SU-DHL-6 (cell line): ENCODE results near the gene GYG1.

Experiments used
- H2AFZ ChIP-seq: fragments of 200-600 bp; sonication (generic); 2 replicates; pipeline ENCODE4 v1.6.1; 2014; ENCODE audit warnings: low read depth, mild to moderate bottlenecking, moderate library complexity, mixed read lengths, antibody characterized with exemption, low read length; ENCODE audit not compliant: severe bottlenecking
- H3F3A ChIP-seq: fragments of 200-600 bp; shearing (Covaris generic); 2 replicates; pipeline ENCODE4 v1.6.0; 2016; ENCODE audit warnings: antibody characterized with exemption, mild to moderate bottlenecking; ENCODE audit not compliant: insufficient read depth
- H3K27ac ChIP-seq: fragments of 200-600 bp; sonication (generic); 2 replicates; pipeline ENCODE4 v1.5.1; 2016; ENCODE audit warnings: low read depth, mild to moderate bottlenecking, low read length, moderate library complexity, mixed read lengths
- H3K27me3 ChIP-seq: fragments of 200-600 bp; sonication (generic), shearing (Covaris generic); 2 replicates; pipeline ENCODE4 v1.6.0; 2014; ENCODE audit warnings: mild to moderate bottlenecking, low read length
- H3K36me3 ChIP-seq: fragments of 200-600 bp; sonication (generic); 2 replicates; pipeline ENCODE4 v1.6.1; 2014; ENCODE audit warnings: mild to moderate bottlenecking, low read length, mixed read lengths
- H3K4me2 ChIP-seq: fragments of 300-600, 200-600 bp; shearing (Covaris generic), sonication (generic); 2 replicates; pipeline ENCODE4 v1.6.0; 2014; ENCODE audit warnings: low read length, low read depth, mild to moderate bottlenecking; ENCODE audit not compliant: poor library complexity, severe bottlenecking
- H3K4me3 ChIP-seq: fragments of 200-600 bp; sonication (generic); 2 replicates; pipeline ENCODE4 v1.5.1; 2014; ENCODE audit warnings: antibody characterized with exemption, low read length, mild to moderate bottlenecking, mixed read lengths; ENCODE audit not compliant: insufficient read depth, poor library complexity, severe bottlenecking
- H3K79me2 ChIP-seq: fragments of 200-600 bp; sonication (generic); 2 replicates; pipeline ENCODE4 v1.6.1; 2014; ENCODE audit warnings: mild to moderate bottlenecking, low read length, moderate library complexity; ENCODE audit not compliant: insufficient read depth
- H3K9ac ChIP-seq: fragments of 200-600 bp; sonication (generic); 2 replicates; pipeline ENCODE4 v1.7.0; 2014; ENCODE audit warnings: mild to moderate bottlenecking, low read length
- H3K9me2 ChIP-seq: fragments of 200-600 bp; sonication (generic); replicated peaks from 2 replicates; pipeline ENCODE4 v1.6.1; 2014; ENCODE audit warnings: low read length; ENCODE audit not compliant: insufficient read depth
- H3K9me3 ChIP-seq: fragments of 200-600 bp; sonication (generic); 2 replicates; pipeline ENCODE4 v1.6.1; 2014; ENCODE audit warnings: low read length, mixed read lengths; ENCODE audit not compliant: insufficient read depth
- H4K20me1 ChIP-seq: fragments of 200-600 bp; sonication (generic); 2 replicates; pipeline ENCODE4 v1.6.1; 2014; ENCODE audit warnings: low read depth, mild to moderate bottlenecking, antibody characterized with exemption, low read length, moderate library complexity, mixed read lengths
- EZH2phosphoT487 ChIP-seq: fragments of 200-600 bp; sonication (generic), shearing (Covaris generic); conservative IDR thresholded peaks from 2 replicates; pipeline ENCODE4 v1.6.1; 2018; ENCODE audit warnings: mild to moderate bottlenecking, antibody characterized with exemption, low read length, moderate library complexity, mixed read lengths
- TF ChIP-seq, protein P1 (sequence below): fragments of 200-600 bp; sonication (generic); IDR thresholded peaks from one replicate; pipeline ENCODE4 v1.5.1; 2017; ENCODE audit warnings: antibody characterized with exemption, mild to moderate bottlenecking, low read length, moderate library complexity; ENCODE audit not compliant: insufficient read depth, poor library complexity, severe bottlenecking

The GYG1 gene

DNA sequence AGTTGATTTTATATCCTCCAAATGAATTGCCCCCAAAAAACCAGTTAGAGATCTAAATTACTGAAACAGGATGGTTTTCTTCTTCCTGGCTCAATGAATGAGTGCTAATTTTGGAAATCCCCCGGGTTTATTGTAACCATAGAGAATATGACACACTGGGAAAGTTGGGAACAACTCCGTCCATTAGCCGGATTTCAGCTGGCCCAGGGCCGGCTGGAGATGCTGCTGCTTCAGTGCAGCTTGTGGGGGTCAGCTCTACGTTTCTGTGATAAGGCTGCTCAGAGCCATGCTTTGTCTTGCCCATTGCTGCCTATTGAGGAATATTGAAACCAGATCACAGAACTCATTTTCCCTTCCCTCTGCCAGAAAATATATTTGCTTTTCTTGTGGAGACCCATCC is 20.3 kb downstream of the GYG1 start:
- Histone ChIP-seq H3K9me3 (no peaks in the 10 kb centered on the region), H3K27ac (no peak overlapping the region), H3K4me3 (no peak overlapping the region), H3K9me2 (no peaks in the 10 kb centered on the region), H3K79me2 (no peaks in the 10 kb centered on the region), H3K27me3 (no peaks in the 10 kb centered on the region), H3K4me2 (no peak overlapping the region), H2AFZ (no peak overlapping the region), H3K9ac (no peak overlapping the region), H3F3A (no peaks in the 10 kb centered on the region), H4K20me1 (no peaks in the 10 kb centered on the region), H3K36me3 (no peaks in the 10 kb centered on the region; the same call in 1 of the 2 replicates)
- TF ChIP-seq EZH2phosphoT487 = no peak
- TF ChIP-seq, protein P1, sequence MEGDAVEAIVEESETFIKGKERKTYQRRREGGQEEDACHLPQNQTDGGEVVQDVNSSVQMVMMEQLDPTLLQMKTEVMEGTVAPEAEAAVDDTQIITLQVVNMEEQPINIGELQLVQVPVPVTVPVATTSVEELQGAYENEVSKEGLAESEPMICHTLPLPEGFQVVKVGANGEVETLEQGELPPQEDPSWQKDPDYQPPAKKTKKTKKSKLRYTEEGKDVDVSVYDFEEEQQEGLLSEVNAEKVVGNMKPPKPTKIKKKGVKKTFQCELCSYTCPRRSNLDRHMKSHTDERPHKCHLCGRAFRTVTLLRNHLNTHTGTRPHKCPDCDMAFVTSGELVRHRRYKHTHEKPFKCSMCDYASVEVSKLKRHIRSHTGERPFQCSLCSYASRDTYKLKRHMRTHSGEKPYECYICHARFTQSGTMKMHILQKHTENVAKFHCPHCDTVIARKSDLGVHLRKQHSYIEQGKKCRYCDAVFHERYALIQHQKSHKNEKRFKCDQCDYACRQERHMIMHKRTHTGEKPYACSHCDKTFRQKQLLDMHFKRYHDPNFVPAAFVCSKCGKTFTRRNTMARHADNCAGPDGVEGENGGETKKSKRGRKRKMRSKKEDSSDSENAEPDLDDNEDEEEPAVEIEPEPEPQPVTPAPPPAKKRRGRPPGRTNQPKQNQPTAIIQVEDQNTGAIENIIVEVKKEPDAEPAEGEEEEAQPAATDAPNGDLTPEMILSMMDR = no peak

DNA sequence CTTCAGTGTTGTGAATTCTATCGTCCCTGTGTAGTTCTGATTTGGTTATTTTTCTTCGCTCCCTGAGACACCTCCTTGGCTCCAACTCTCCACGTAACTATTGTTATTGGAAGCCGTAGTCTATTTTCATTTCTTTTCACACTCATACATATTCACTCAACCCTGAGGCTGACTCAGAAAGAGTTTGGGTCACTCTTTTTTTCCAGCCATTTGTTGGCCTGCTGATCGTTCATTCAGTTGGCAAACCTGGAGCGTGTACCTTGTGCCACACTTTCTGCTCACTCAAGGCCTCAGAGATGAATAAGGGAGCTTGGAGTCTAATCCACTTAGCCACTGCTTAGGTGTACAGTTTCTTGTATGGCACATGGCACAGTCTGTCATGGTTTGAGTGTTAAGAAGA is 22.4 kb downstream of the GYG1 start:
- Histone ChIP-seq H3K79me2 (no peaks in the 10 kb centered on the region), H2AFZ (no peak overlapping the region), H3K9me2 (no peaks in the 10 kb centered on the region), H3K27me3 (no peaks in the 10 kb centered on the region), H3K36me3 (no peaks in the 10 kb centered on the region; the same call in 1 of the 2 replicates), H3K4me3 (no peak overlapping the region), H3K4me2 (no peak overlapping the region), H3K9ac (no peak overlapping the region), H3K27ac (no peak overlapping the region), H3K9me3 (no peaks in the 10 kb centered on the region), H4K20me1 (no peaks in the 10 kb centered on the region), H3F3A (no peaks in the 10 kb centered on the region)
- TF ChIP-seq EZH2phosphoT487 = no peak
- TF ChIP-seq, protein P1 = no peak

DNA sequence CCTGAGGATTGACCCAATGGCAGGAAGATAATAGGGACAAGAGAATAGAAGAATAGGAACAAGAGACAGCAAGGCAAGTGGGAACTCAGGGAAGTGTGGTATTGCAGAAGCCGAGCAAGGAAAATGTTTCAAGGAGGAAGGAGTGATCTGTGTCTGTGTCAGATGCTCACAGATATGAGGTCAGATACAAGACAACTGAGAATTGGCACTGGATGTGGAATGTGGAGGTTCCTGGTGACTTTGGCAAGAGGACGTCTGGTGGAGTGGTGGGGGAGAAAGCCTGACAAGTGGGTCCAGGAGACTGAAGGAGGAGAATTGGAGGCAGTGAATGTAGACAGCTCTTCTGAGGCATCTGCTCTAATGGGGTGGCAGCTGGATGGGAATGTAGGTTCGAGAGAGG is 24.1 kb downstream of the GYG1 start:
- Histone ChIP-seq H3K27me3 (no peaks in the 10 kb centered on the region), H3K4me2 (no peak overlapping the region), H3K9ac (no peak overlapping the region), H2AFZ (no peak overlapping the region), H3K4me3 (no peak overlapping the region), H3K9me3 (no peaks in the 10 kb centered on the region), H3K9me2 (no peaks in the 10 kb centered on the region), H3K79me2 (no peaks in the 10 kb centered on the region), H4K20me1 (no peaks in the 10 kb centered on the region), H3F3A (no peaks in the 10 kb centered on the region), H3K27ac (no peak overlapping the region), H3K36me3 (no peaks in the 10 kb centered on the region; the same call in 1 of the 2 replicates)
- TF ChIP-seq, protein P1 = no peak
- TF ChIP-seq EZH2phosphoT487 = no peak
